HG02884 (cell line): ENCODE data around the gene ZNF586.
"Not testable (repeated sequence)": the region's sequence is repeated elsewhere in the genome, so short reads cannot be mapped to it uniquely, and the experiment has no call there.

Experiments
- ATAC-seq: cut with Tn5 transposase; IDR thresholded peaks from one replicate; pipeline ENCODE4 v1.9.1; 2021; ENCODE audit warnings: mild to moderate bottlenecking, moderate library complexity; ENCODE audit not compliant: unreplicated experiment

Gene ZNF586

GRCh38 chr19:57789288-57789687 lies 19.8 kb downstream of the ZNF586 start:
- ATAC-seq, result no peak

- ATAC-seq, result not testable (repeated sequence)
Observed at GRCh38 chr19:57796580-57796979, 27.1 kb downstream of the ZNF586 start.

GRCh38 chr19:57800696-57801095 lies 31.2 kb downstream of the ZNF586 start:
- ATAC-seq, result no peak

GRCh38 chr19:57802269-57802668 lies 32.8 kb downstream of the ZNF586 start:
- ATAC-seq, result no peak

GRCh38 chr19:57803265-57803593 lies 33.8 kb downstream of the ZNF586 start:
- no peak for ATAC-seq

- ATAC-seq, result no peak
Observed at GRCh38 chr19:57803594-57804325, 34.3 kb downstream of the ZNF586 start.

GRCh38 chr19:57807541-57807940 lies 38.1 kb downstream of the ZNF586 start:
- ATAC-seq, result no peak

GRCh38 chr19:57810410-57811295 lies 41.2 kb downstream of the ZNF586 start:
- ATAC-seq, result not testable (repeated sequence)

GRCh38 chr19:57812226-57812625 lies 42.8 kb downstream of the ZNF586 start:
- ATAC-seq, result no peak

GRCh38 chr19:57812975-57813820 lies 43.7 kb downstream of the ZNF586 start:
- ATAC-seq, result not testable (repeated sequence)

GRCh38 chr19:57813919-57814504 lies 44.5 kb downstream of the ZNF586 start:
- ATAC-seq, result no peak

- peak; percentile 78 for ATAC-seq
Observed at GRCh38 chr19:57814505-57815246, 45.2 kb downstream of the ZNF586 start, which contains the start of gene ZNF552. Gene ZNF552, minus strand, starts transcription at chr19:57814913. Its CDS starts 170 bp downstream, at chr19:57814743.

- ATAC-seq, result no peak
Observed at GRCh38 chr19:57815247-57816075, 46.0 kb downstream of the ZNF586 start.

GRCh38 chr19:57816652-57817051 lies 47.2 kb downstream of the ZNF586 start:
- no peak for ATAC-seq

- no peak for ATAC-seq
Observed at GRCh38 chr19:57817976-57818375, 48.5 kb downstream of the ZNF586 start.

- no peak for ATAC-seq
Observed at GRCh38 chr19:57818378-57818777, 48.9 kb downstream of the ZNF586 start.

GRCh38 chr19:57819475-57820148 lies 50.1 kb downstream of the ZNF586 start:
- ATAC-seq, result peak; percentile 72

GRCh38 chr19:57820599-57820998 lies 51.1 kb downstream of the ZNF586 start:
- no peak for ATAC-seq

- not testable (repeated sequence) for ATAC-seq
Observed at GRCh38 chr19:57821095-57821494, 51.6 kb downstream of the ZNF586 start.
